ENCODE measurements around the gene ALDH1A3. TPM values are rescaled to one million over a fixed set of nuclear protein-coding genes. Genes with fewer than 3 reads are reported as not detected.

Gene ALDH1A3
- total and polyA plus RNA-seq, 2 of the 4 experiments (the other 2 are of a cell fraction) = 3.1 to 5.0 TPM

- Histone ChIP-seq H3K36me3 (ENCODE audit: control insufficient read depth, insufficient read depth, low read length) (no peaks in the 10 kb centered on the region), H3K4me2 (ENCODE audit: low read depth, low read length) (no peak overlapping the region), H2AFZ (replicated peaks; ENCODE audit: low read length, poor library complexity) (no peak overlapping the region), H3K4me3 (ENCODE audit: insufficient read depth, low read depth, low read length) (no peak overlapping the region), H2BK20ac (ENCODE audit: low read depth, low read length) (no peak overlapping the region), H2BK5ac (ENCODE audit: low read depth, low read length, poor library complexity, severe bottlenecking) (no peak overlapping the region), H3K9me3 (ENCODE audit: control insufficient read depth, insufficient read depth, low read length) (peaks cover 4% of the 10 kb centered on the region), H3K27me3 (ENCODE audit: control insufficient read depth, insufficient read depth, low read length) (peaks cover 4% of the 10 kb centered on the region; the same call in 1 of the 2 replicates), H4K8ac (ENCODE audit: low read depth in 2 of 2, low read length in 2 of 2) (no peak overlapping the region), H3K18ac (ENCODE audit: low read depth, low read length) (no peak overlapping the region), H3K23ac (ENCODE audit: low read depth, low read length) (no peak overlapping the region), H3K56ac (ENCODE audit: extremely low read depth, insufficient read depth, low read length) (no peak overlapping the region), H2BK15ac (ENCODE audit: low read depth, low read length) (no peak overlapping the region), H4K91ac (ENCODE audit: insufficient read depth, low read depth, low read length) (no peak overlapping the region), H4K5ac (ENCODE audit: low read depth, low read length) (no peak overlapping the region), H3K4me1 (ENCODE audit: control insufficient read depth, insufficient read depth, low read length) (0 out of 2 replicates have a peak, but pooled peaks cover 2% of the 10 kb centered on the region), H2BK120ac (ENCODE audit: low read depth, low read length) (no peak overlapping the region), H3K79me1 (ENCODE audit: low read depth in 1 of 2, low read length in 2 of 2) (no peaks in the 10 kb centered on the region), H3K4ac (ENCODE audit: low read depth, low read length) (no peak overlapping the region), H3K27ac (ENCODE audit: insufficient read depth, low read length) (no peak overlapping the region), H4K20me1 (ENCODE audit: insufficient read depth, low read length) (no peaks in the 10 kb centered on the region), H2AK5ac (ENCODE audit: low read depth, low read length) (no peak overlapping the region), H3K9ac (ENCODE audit: low read depth, low read length) (no peak overlapping the region), H2AK9ac (replicated peaks; ENCODE audit: low read depth, low read length, poor library complexity) (no peak overlapping the region), H3K14ac (replicated peaks; ENCODE audit: low read depth, low read length) (no peak overlapping the region), H3K9me1 (ENCODE audit: insufficient read depth, low read length) (no peaks in the 10 kb centered on the region)
- ChIA-PET POLR2A (ENCODE audit: unreplicated experiment) (no interaction called here), CTCF (interaction anchor here (0.6 kb wide), 1 partner anchor 183 kb away, joined by 4 read pairs; no protein-coding TSS in a partner anchor)
- 75% methylated on average over 3 of the region's 5 CpGs; no CpG with 5 or more reads in 1 of the 2 experiments for WGBS, 2 experiments (ENCODE audit: extremely low coverage in 2 of 2, insufficient read length in 1 of 2)
- BruUV-seq (replicated peaks) = no TSS peak
- ATAC-seq (ENCODE audit: low read depth) (no peak), DNase-seq (no peak)
- in situ Hi-C loops (cut with MboI; ENCODE audit: low sequenced_read_pairs) = no loop called here
- intact Hi-C loops (cut with micrococcal nuclease) = no loop called here
- dilution Hi-C loops (cut with HindIII; ENCODE audit: low sequenced_read_pairs, unreplicated experiment) = no loop called here
- TF ChIP-seq RAD21 (IDR thresholded peaks at IDR 0.05; ENCODE audit: low read length) = no peak
- TF ChIP-seq USF2 (IDR thresholded peaks at IDR 0.05; ENCODE audit: low read depth, low read length) = no peak
- TF ChIP-seq RCOR1 (IDR thresholded peaks at IDR 0.05; ENCODE audit: insufficient replicate concordance, low read length) = no peak
- no peak for TF ChIP-seq POLR2A (IDR thresholded peaks at IDR 0.05; ENCODE audit: low read depth, low read length)
- TF ChIP-seq FOS (IDR thresholded peaks at IDR 0.05; ENCODE audit: low read depth, low read length) = no peak
- TF ChIP-seq NFE2L2 (IDR thresholded peaks at IDR 0.05; ENCODE audit: low read depth, low read length) = no peak
- TF ChIP-seq MAZ (IDR thresholded peaks at IDR 0.05; ENCODE audit: borderline replicate concordance, low read depth, low read length) = no peak
- no peak for TF ChIP-seq CHD1 (IDR thresholded peaks at IDR 0.05; ENCODE audit: low read depth, low read length)
These were observed 48.2 kb upstream of the ALDH1A3 start for GRCh38 chr15:100831467-100831866.

All from IMR-90 (cell line).